Measurements from ENCODE around the gene ARL13B. TPM values are rescaled to one million over a fixed set of nuclear protein-coding genes. Genes with fewer than 3 reads are reported as not detected.
"Not testable (repeated sequence)": the region's sequence is repeated elsewhere in the genome, so short reads cannot be mapped to it uniquely, and the experiment has no call there.

ARL13B gene
- total and polyA plus RNA-seq, 3 experiments from 2014 or later, result 6.5 to 18.0 (median 13.7) TPM

DNA sequence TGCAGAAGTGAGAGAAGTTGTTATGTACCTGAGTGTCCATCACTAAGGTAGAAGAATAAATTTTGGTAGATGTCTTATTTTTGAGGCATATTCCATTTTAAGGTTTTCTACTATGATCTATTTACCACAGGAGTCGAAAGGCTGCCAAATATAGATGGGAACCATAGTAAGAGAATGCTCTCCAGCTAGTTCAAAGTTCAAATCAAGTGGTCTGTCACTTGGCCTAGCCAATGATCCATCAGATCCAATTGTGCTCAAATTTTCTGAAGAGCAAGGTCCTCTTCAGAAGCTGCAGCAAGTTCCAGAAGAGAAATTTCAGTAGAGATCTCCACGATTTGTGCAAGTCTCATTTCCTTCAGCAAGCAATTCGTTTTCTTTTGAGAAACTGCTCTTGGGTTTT, 17.2 kb upstream of the ARL13B start:
- CTCF ChIA-PET, result no interaction called here
- H3K4me1 Mint-ChIP-seq, result no peaks in the 10 kb centered on the region
- POLR2A ChIA-PET, result no interaction called here

DNA sequence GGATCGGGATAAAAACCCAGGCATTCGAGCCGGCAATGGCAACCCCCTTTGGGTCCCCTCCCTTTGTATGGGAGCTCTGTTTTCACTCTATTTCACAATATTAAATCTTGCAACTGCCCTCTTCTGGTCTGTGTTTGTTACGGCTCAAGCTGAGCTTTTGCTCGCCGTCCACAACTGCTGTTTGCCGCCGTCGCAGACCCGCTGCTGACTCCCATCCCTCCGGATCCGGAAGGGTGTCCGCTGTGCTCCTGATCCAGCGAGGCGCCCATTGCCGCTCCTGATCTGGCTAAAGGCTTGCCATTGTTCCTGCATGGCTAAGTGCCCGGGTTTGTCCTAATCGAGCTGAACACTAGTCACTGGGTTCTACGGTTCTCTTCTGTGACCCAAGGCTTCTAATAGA, 14.8 kb upstream of the ARL13B start:
- H3K4me3 Mint-ChIP-seq; H3K9me3 Mint-ChIP-seq; DNase-seq; H3K4me3 ChIP-seq (ENCODE audit: low read length); H3K36me3 Mint-ChIP-seq; H3K27ac Mint-ChIP-seq; H3K9me3 ChIP-seq (ENCODE audit: low read length); H3K27me3 ChIP-seq (ENCODE audit: insufficient read depth, low read length, poor library complexity, severe bottlenecking); H3K4me1 Mint-ChIP-seq; H3K4me1 ChIP-seq (ENCODE audit: insufficient read depth, low read length); POLR2A ChIA-PET; CTCF ChIA-PET; H3K27ac ChIP-seq (ENCODE audit: low read depth, low read length); H3K36me3 ChIP-seq (ENCODE audit: insufficient read depth, low read length): not testable (repeated sequence)
- H3K27me3 Mint-ChIP-seq, result peaks cover 10 to 14% of the 10 kb centered on the region in 2 donors

More for the DNA sequence above, 17.2 kb upstream of the ARL13B start:
- Histone ChIP-seq H3K27me3 (ENCODE audit: insufficient read depth, low read length, poor library complexity, severe bottlenecking) (no peaks in the 10 kb centered on the region), H3K4me3 (ENCODE audit: low read length) (no peak overlapping the region), H3K27ac (ENCODE audit: low read depth, low read length) (no peak overlapping the region), H3K9me3 (ENCODE audit: low read length) (no peaks in the 10 kb centered on the region), H3K4me1 (ENCODE audit: insufficient read depth, low read length) (no peaks in the 10 kb centered on the region), H3K36me3 (ENCODE audit: insufficient read depth, low read length) (no peaks in the 10 kb centered on the region)
- Mint-ChIP-seq H3K36me3 (peaks cover 0 to 5% (median 0%) of the 10 kb centered on the region in 3 donors), H3K27me3 (peaks cover 9 to 14% of the 10 kb centered on the region in 2 donors), H3K4me3 (no peak overlapping the region), H3K27ac (no peak overlapping the region), H3K9me3 (peaks cover 0 to 2% (median 0%) of the 10 kb centered on the region in 5 donors)
- no peak for DNase-seq

DNA sequence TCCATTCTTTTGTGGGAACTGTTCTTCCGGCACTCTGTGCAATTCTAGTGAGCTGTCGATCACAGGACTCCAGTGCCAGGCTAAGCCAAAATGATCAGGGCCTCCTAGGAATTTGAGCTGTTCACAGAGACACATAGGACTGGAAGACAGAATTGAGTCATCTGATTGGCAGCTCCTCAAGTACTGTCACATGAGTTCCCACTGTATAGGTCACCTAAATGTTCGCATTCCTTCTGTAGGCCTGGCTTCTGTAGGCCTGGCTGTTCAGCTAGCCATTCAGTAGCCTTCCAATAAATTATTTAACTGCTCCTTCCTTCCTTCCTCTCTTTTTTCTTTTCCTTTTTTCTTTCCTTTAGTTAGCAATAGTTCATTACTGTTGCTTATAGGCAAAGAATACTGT, 10.5 kb upstream of the ARL13B start:
- Histone ChIP-seq H3K27me3 (ENCODE audit: insufficient read depth, low read length, poor library complexity, severe bottlenecking) (no peaks in the 10 kb centered on the region), H3K27ac (ENCODE audit: low read depth, low read length) (no peak overlapping the region), H3K4me3 (ENCODE audit: low read length) (no peak overlapping the region), H3K36me3 (ENCODE audit: insufficient read depth, low read length) (no peaks in the 10 kb centered on the region), H3K9me3 (ENCODE audit: low read length) (no peaks in the 10 kb centered on the region), H3K4me1 (ENCODE audit: insufficient read depth, low read length) (peaks cover 4% of the 10 kb centered on the region)
- Mint-ChIP-seq H3K27me3 (peaks cover 18 to 26% of the 10 kb centered on the region in 2 donors), H3K36me3 (peaks cover 0 to 5% (median 0%) of the 10 kb centered on the region in 3 donors), H3K27ac (no peak overlapping the region), H3K9me3 (no peaks in the 10 kb centered on the region), H3K4me3 (no peak overlapping the region), H3K4me1 (peaks cover 10 to 13% (median 13%) of the 10 kb centered on the region in 3 donors)
- ChIA-PET CTCF (no interaction called here), POLR2A (no interaction called here)
- DNase-seq, result no peak

DNA sequence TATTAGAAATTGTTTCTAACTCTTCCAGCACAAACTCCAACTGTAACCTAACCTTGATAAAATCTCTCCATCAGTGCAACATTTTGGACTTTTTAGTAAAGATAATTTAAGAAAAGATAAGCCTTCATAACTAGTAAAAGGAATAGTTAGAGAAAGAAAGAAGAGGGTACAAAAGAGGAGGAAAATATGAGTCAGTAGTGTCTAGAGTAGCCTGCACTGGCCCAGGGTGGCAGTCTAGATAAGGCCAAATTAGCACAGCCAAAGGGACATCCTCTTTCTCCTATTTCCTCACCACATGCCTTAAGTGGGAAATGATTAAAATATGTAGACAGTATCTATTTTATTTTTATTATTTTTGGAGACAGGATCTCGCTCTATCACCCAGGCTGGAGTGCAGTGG, 10.0 kb upstream of the ARL13B start:
- Mint-ChIP-seq H3K4me1 (peaks cover 10 to 13% (median 13%) of the 10 kb centered on the region in 3 donors), H3K27me3 (peaks cover 14 to 22% of the 10 kb centered on the region in 2 donors), H3K9me3 (no peaks in the 10 kb centered on the region), H3K4me3 (no peak overlapping the region), H3K36me3 (peaks cover 0 to 5% (median 0%) of the 10 kb centered on the region in 3 donors), H3K27ac (no peak overlapping the region)
- Histone ChIP-seq H3K9me3 (ENCODE audit: low read length) (no peaks in the 10 kb centered on the region), H3K27me3 (ENCODE audit: insufficient read depth, low read length, poor library complexity, severe bottlenecking) (no peaks in the 10 kb centered on the region), H3K36me3 (ENCODE audit: insufficient read depth, low read length) (no peaks in the 10 kb centered on the region), H3K27ac (ENCODE audit: low read depth, low read length) (no peak overlapping the region), H3K4me3 (ENCODE audit: low read length) (no peak overlapping the region), H3K4me1 (ENCODE audit: insufficient read depth, low read length) (peaks cover 4% of the 10 kb centered on the region)
- POLR2A ChIA-PET, result no interaction called here
- DNase-seq, result no peak
- CTCF ChIA-PET, result no interaction called here

DNA sequence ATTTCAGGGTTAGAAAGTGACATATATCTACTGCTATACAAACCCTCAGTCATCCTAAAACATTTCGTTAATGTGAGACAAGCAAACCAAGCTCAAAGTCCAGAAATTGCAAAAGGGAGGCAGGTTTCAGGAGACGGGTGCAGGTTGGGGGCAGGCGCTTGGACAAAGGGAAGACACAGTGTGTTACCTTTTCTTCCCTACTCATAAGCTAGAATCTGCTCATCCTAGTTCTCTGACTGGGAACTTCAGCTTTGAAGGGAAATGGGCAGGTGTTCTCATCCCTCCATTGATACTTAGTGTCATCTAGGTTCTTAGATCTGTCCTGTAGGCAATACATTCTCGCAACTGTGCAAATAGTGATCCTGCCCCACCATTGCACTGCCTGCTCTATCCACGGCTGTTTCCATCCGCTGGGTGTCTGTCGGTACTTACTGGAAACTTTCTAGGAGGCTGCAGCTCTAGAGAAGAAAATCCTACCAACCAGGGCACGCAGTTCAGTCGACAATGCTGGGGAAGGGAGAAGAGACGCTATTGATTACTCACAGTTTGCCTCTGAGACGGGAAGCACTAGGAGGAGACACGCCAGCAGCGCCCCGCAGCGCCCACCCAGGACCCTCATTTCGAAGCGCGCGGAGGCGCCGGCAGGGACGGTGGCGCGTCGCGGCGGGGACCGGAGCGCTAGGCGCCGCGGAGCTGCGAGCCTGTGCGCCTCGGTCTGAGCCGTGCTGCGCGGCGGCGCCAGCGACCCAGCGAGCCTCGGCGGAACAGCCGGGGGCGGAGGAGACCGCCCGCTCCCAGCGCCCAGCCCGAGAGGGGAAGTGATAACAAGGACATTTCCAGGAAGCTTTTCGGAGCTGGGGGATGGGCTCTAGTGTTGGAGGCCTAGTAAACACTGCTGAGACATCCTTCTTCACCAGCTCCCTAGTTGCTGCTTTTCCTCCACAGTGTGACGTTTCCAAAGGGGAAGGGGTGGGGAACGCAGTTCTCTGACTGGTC, 6.5 kb upstream of the ARL13B start, which contains the start of gene PROS1:
Gene PROS1 (minus strand): TSS at position 766 of the 996 bp plus-strand sequence. CDS start 147 bp downstream, at position 619.
- peak; percentile 7 to 54 (median 25) for DNase-seq
- CTCF ChIA-PET, result no interaction called here
- Mint-ChIP-seq H3K36me3 (no peaks in the 10 kb centered on the region), H3K9me3 (no peaks in the 10 kb centered on the region), H3K27me3 (peaks cover 14 to 22% of the 10 kb centered on the region in 2 donors), H3K4me3 (peak within 1 kb of the TSS; percentile 79 to 87 (median 84)), H3K27ac (peak within 1 kb of the TSS in 4 of 8 donors; percentile 4 to 63 (median 28)), H3K4me1 (peaks cover 10 to 13% (median 13%) of the 10 kb centered on the region in 3 donors)
- Histone ChIP-seq H3K9me3 (ENCODE audit: low read length) (no peaks in the 10 kb centered on the region), H3K36me3 (ENCODE audit: insufficient read depth, low read length) (no peaks in the 10 kb centered on the region), H3K27me3 (ENCODE audit: insufficient read depth, low read length, poor library complexity, severe bottlenecking) (no peaks in the 10 kb centered on the region), H3K27ac (ENCODE audit: low read depth, low read length) (peak within 1 kb of the TSS; percentile 54), H3K4me3 (ENCODE audit: low read length) (peak within 1 kb of the TSS; percentile 52), H3K4me1 (ENCODE audit: insufficient read depth, low read length) (peaks cover 4% of the 10 kb centered on the region)
- POLR2A ChIA-PET, result no interaction called here

DNA sequence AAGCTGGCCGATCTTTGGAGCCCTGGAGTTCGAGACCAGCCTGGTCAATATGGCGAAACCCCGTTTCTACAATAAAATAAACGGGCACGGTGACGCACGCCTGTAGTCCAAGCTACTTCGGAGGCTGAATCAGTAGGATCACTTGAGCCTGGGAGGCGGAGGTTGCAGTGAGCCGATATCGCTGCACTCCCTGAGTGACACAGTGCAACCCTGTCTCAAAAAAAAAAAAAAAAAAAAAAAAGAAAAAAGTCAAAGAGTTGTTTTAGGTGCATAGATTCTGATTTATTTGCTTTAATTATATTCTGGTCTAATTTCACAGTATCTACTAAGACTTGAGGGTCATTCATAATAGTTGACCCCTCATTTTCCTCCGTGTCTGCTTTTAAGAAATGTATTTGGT, 1.7 kb downstream of the ARL13B start:
- H3K27ac Mint-ChIP-seq, result peak overlapping the region in 4 of 8 donors; percentile 19 to 78 (median 70)
- H3K4me3 Mint-ChIP-seq, result peak overlapping the region; percentile 31 to 92 (median 74)
- CTCF ChIA-PET, result interaction anchor here (1.1 to 1.4 kb wide), 2 partner anchors 12 to 23 kb away, joined by 4 to 6 read pairs; no protein-coding TSS in a partner anchor
- H3K4me1 ChIP-seq (ENCODE audit: insufficient read depth, low read length), result peaks cover 10% of the 10 kb centered on the region
- no peak for DNase-seq
- no peaks in the 10 kb centered on the region for H3K36me3 ChIP-seq (ENCODE audit: insufficient read depth, low read length)
- POLR2A ChIA-PET, result no interaction called here
- peaks cover 23 to 43% (median 28%) of the 10 kb centered on the region in 3 donors for H3K4me1 Mint-ChIP-seq
- peaks cover 0 to 3% of the 10 kb centered on the region in 2 donors for H3K27me3 Mint-ChIP-seq
- no peak overlapping the region for H3K4me3 ChIP-seq (ENCODE audit: low read length)
- no peaks in the 10 kb centered on the region for H3K27me3 ChIP-seq (ENCODE audit: insufficient read depth, low read length, poor library complexity, severe bottlenecking)
- peaks cover 0 to 1% (median 0%) of the 10 kb centered on the region in 3 donors for H3K36me3 Mint-ChIP-seq
- H3K9me3 ChIP-seq (ENCODE audit: low read length), result no peaks in the 10 kb centered on the region
- no peaks in the 10 kb centered on the region for H3K9me3 Mint-ChIP-seq
- H3K27ac ChIP-seq (ENCODE audit: low read depth, low read length), result no peak overlapping the region

DNA sequence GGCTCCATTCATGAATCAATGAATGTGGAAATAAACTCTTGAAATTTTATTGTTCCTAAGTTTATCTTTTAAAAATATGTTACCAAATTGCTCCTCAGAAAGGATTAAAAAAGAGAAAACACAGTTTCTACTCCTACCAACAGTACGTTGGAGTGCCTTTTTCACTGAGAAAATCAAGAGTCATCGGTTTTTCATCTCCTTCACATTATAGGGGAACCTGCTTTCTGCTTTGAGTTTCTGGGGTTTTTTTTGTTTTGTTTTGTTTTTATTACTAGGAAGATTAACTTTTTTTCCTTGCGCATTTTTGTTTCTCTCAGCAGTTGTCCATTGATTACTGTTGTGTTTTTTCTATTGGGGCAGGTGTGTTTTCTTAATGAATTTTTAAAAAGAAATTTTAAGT, 3.5 kb downstream of the ARL13B start:
- Mint-ChIP-seq H3K36me3 (peaks cover 0 to 1% (median 0%) of the 10 kb centered on the region in 3 donors), H3K9me3 (no peaks in the 10 kb centered on the region), H3K27ac (no peak overlapping the region), H3K4me3 (no peak overlapping the region), H3K4me1 (peaks cover 23 to 43% (median 28%) of the 10 kb centered on the region in 3 donors), H3K27me3 (peaks cover 0 to 3% of the 10 kb centered on the region in 2 donors)
- Histone ChIP-seq H3K9me3 (ENCODE audit: low read length) (no peaks in the 10 kb centered on the region), H3K36me3 (ENCODE audit: insufficient read depth, low read length) (no peaks in the 10 kb centered on the region), H3K4me3 (ENCODE audit: low read length) (no peak overlapping the region), H3K27me3 (ENCODE audit: insufficient read depth, low read length, poor library complexity, severe bottlenecking) (no peaks in the 10 kb centered on the region), H3K27ac (ENCODE audit: low read depth, low read length) (no peak overlapping the region), H3K4me1 (ENCODE audit: insufficient read depth, low read length) (peaks cover 10% of the 10 kb centered on the region)
- ChIA-PET CTCF (no interaction called here), POLR2A (no interaction called here)
- DNase-seq, result no peak

DNA sequence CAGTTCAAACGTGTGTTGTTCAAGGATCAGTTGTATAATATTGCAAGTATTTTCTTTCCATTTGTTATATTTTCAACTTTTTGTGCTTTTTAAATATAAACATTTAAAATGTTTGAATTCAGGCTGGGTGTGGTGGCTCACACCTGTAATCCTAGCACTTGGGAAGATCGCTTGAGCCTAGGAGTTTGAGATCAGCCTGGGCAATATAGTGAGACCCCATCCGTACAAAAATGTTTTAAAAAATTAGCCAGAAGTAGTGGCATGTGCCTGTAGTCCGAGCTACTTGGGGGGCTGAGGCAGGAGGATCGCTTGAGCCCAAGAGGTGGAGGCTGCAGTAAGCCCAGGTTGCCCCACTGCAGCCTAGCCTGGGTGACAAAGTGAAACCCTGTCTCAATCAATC, 4.7 kb downstream of the ARL13B start:
- H3K4me3 ChIP-seq (ENCODE audit: low read length), result no peak overlapping the region
- no peaks in the 10 kb centered on the region for H3K9me3 ChIP-seq (ENCODE audit: low read length)
- peaks cover 0 to 3% of the 10 kb centered on the region in 2 donors for H3K27me3 Mint-ChIP-seq
- ChIA-PET POLR2A (no interaction called here), CTCF (no interaction called here)
- H3K27me3 ChIP-seq (ENCODE audit: insufficient read depth, low read length, poor library complexity, severe bottlenecking), result no peaks in the 10 kb centered on the region
- peaks cover 6% of the 10 kb centered on the region for H3K4me1 ChIP-seq (ENCODE audit: insufficient read depth, low read length)
- H3K36me3 ChIP-seq (ENCODE audit: insufficient read depth, low read length), result no peaks in the 10 kb centered on the region
- H3K4me3 Mint-ChIP-seq, result no peak overlapping the region
- H3K27ac ChIP-seq (ENCODE audit: low read depth, low read length), result no peak overlapping the region
- peaks cover 19 to 38% (median 24%) of the 10 kb centered on the region in 3 donors for H3K4me1 Mint-ChIP-seq
- H3K36me3 Mint-ChIP-seq, result peaks cover 0 to 1% (median 0%) of the 10 kb centered on the region in 3 donors
- DNase-seq, result no peak
- no peak overlapping the region for H3K27ac Mint-ChIP-seq
- H3K9me3 Mint-ChIP-seq, result no peaks in the 10 kb centered on the region

Data from CD8-positive, alpha-beta memory T cell (primary cell).